ENCODE results near the gene RNF2. TPM values are rescaled to one million over a fixed set of nuclear protein-coding genes. Genes with fewer than 3 reads are reported as not detected.

The RNF2 gene
- total and polyA plus RNA-seq, 2 of the 13 experiments (the other 11 are each of a cell fraction or from before 2014, with no cell fraction given), result 19.3 to 21.7 TPM

- no TSS peak for BruUV-seq (replicated peaks)
- no peak for DNase-seq (ENCODE audit: low spot score)
- no peaks in the 10 kb centered on the region for H3K79me2 ChIP-seq (ENCODE audit: insufficient read depth, low read length)
- no peak overlapping the region for H2AFZ ChIP-seq (ENCODE audit: low read length)
- WGBS (ENCODE audit: low lambda C conversion rate), result 57% methylated on average over 2 of the region's 4 CpGs
- H3K9me3 ChIP-seq (ENCODE audit: low read length), result peaks cover 21% of the 10 kb centered on the region
- TF ChIP-seq HES4 (CRISPR knock-in tag; IDR thresholded peaks at IDR 0.05; ENCODE audit: borderline replicate concordance) (no peak), ZNF720 (CRISPR knock-in tag; IDR thresholded peaks at IDR 0.05) (no peak), SP1 (IDR thresholded peaks at IDR 0.05) (no peak), SP1 (CRISPR knock-in tag; IDR thresholded peaks at IDR 0.05) (no peak), TOPORS (CRISPR knock-in tag; IDR thresholded peaks at IDR 0.05) (no peak), PAWR (CRISPR knock-in tag; IDR thresholded peaks at IDR 0.05; ENCODE audit: borderline replicate concordance) (no peak), IKZF5 (CRISPR knock-in tag; IDR thresholded peaks at IDR 0.05) (no peak), ZNF281 (CRISPR knock-in tag; IDR thresholded peaks at IDR 0.05; ENCODE audit: borderline replicate concordance) (no peak), CERS6 (CRISPR knock-in tag; IDR thresholded peaks at IDR 0.05) (no peak), ADNP (CRISPR knock-in tag; IDR thresholded peaks at IDR 0.05) (no peak), ZNF30 (CRISPR knock-in tag; IDR thresholded peaks at IDR 0.05) (no peak)
- no peak for ATAC-seq
- no peaks in the 10 kb centered on the region for H3K4me1 ChIP-seq (ENCODE audit: insufficient read depth, low read length)
- ChIA-PET POLR2A (no interaction called here), CTCF (ENCODE audit: low intra/inter-chr PET ratio, low total read pairs) (no interaction called here)
- no peak overlapping the region for H3K4me2 ChIP-seq (ENCODE audit: low read depth, low read length)
- H3K4me3 ChIP-seq (replicated peaks in 1 of 3; ENCODE audit: insufficient read depth in 1 of 3, low read depth in 2 of 3, low read length in 3 of 3), result no peak overlapping the region
- in situ Hi-C loops (cut with HindIII; ENCODE audit: extremely low pct_ligation_motif_present, low pct_unique_long_range_greater_than_20kb) (no loop called here), intact Hi-C loops (cut with micrococcal nuclease; ENCODE audit: unreplicated experiment) (no loop called here)
- no peaks in the 10 kb centered on the region for H4K20me1 ChIP-seq (ENCODE audit: insufficient read depth, low read length)
- H3K36me3 ChIP-seq (replicated peaks in 1 of 2; ENCODE audit: control insufficient read depth in 1 of 2, insufficient read depth in 2 of 2, low read length in 2 of 2), result no peaks in the 10 kb centered on the region
- FAIRE-seq, result no peak
- no peaks in the 10 kb centered on the region; a peak in 1 of 5 replicates for H3K27me3 ChIP-seq (ENCODE audit: control insufficient read depth in 1 of 2, insufficient read depth in 2 of 2, low read length in 2 of 2)
- H3K9ac ChIP-seq (ENCODE audit: insufficient read depth, low read depth, low read length), result no peak overlapping the region
- no peak overlapping the region for H3K27ac ChIP-seq (ENCODE audit: extremely low read length, insufficient read depth, low read length)
These were observed 18.0 kb upstream of the RNF2 start for GRCh38 chr1:185027252-185027882.

Measured in HepG2 (cell line).